ENCODE data around the gene ST3GAL5. TPM values are rescaled to one million over a fixed set of nuclear protein-coding genes. Genes with fewer than 3 reads are reported as not detected.

The ST3GAL5 gene
- total RNA-seq, 1 experiment from 2014 or later: 3.4 TPM

DNA sequence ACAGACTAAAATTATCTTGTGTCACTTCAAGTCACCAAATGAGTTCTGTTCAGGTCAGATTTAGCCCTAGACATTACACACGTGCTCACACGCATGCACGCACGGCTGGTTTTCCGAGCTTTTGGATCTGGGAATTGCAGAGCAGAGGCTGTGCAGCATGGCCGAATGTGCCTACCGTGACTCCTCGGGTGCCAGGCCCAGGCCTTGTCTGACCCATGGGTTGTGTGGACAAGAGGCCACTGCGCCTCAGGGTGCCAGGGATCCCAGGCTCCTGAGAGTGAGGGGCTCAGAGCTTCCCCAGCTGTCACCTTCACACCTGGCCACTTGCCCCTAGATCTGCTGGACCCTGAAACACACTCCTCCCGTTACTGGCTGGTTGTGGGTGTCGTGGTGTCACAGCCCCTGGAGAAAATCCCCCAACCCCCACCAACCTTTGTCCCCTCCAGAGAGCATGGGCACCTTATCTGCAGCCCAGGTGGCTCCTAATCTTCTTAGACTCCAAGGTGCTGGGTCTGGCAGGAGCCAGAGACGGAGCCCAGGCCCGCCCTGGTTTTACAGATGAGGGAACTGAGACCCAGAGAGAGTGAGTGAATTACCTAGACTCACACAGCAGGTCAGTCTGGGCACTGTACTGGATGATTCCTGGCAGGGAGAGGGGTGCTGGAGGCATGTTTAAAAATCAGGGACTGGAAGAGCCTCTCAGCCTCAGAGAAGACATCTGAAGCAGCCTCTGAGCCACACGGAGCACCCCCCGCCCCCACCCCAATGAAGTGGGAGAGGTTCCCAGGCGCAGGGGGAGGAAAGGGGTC lies 78.2 kb downstream of the ST3GAL5 start:
- Histone ChIP-seq H3K36me3 (replicated peaks; ENCODE audit: control insufficient read depth, insufficient read depth, low read length) (no peaks in the 10 kb centered on the region), H3K27me3 (ENCODE audit: control insufficient read depth, insufficient read depth, low read length) (no peaks in the 10 kb centered on the region; the same call in none of the 2 replicates), H3K4me3 (ENCODE audit: insufficient read depth, low read depth, low read length) (no peak overlapping the region)
- DNase-seq: no peak

DNA sequence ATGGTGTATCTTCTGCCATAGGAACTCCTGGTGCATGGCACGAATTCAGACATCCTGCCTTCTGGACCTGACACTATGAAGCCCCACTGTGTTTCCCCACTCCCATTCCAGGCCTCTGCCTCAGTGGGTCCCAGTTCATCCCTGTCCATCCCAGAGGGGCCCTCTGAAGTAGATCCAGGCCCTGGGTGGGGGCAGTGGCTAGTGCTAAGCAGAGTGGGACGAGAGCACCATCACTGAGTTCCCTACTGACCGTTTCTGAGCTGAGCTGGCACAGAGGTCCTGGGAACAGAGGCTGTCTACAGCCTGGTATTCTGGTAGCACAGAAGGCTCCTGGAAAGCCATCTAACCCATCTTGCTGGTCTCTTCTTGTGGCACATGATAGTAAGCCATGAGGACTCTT lies 81.0 kb downstream of the ST3GAL5 start:
- no peaks in the 10 kb centered on the region for H3K36me3 ChIP-seq (replicated peaks; ENCODE audit: control insufficient read depth, insufficient read depth, low read length)
- no peaks in the 10 kb centered on the region; the same call in 1 of the 2 replicates for H3K27me3 ChIP-seq (ENCODE audit: control insufficient read depth, insufficient read depth, low read length)

DNA sequence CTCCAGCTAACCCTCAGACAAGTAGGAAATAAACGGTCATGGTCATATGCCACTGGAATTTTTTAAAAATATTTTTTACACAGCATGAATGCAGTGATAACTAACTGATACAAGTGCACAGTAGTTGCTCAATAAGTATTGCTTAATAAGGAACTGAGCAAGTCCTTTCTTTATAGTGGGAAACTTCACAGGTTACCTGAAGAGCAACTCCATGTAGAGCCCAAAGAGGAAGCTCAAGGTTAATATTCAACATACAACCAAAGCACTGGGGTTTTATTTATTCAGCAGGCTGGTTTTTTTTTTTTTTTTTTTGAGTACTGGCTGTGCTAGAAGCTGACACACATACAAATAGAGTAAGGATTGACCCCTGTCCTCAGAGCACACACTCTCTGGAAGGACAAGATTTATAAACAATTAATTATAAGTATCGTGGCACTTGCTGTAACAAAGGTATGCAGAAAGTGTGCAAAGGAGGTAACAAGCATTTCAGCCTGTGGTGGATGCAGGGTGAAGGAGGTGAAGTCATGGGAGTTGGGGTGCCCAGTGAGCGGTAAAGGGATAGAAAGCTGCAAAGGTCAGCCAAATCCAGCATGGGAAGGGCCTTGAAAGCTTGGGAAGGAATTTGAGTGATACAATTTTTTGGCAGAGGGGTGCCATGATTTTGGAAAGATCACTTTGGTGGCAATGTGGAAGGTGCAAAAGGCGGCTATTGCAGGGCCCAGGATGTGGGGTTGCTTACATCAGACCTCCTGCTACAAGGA lies 82.3 kb downstream of the ST3GAL5 start:
- DNase-seq: no peak
- Histone ChIP-seq H3K36me3 (replicated peaks; ENCODE audit: control insufficient read depth, insufficient read depth, low read length) (no peaks in the 10 kb centered on the region), H3K4me3 (ENCODE audit: insufficient read depth, low read depth, low read length) (no peak overlapping the region), H3K27me3 (ENCODE audit: control insufficient read depth, insufficient read depth, low read length) (no peaks in the 10 kb centered on the region; the same call in 1 of the 2 replicates)

More for the DNA sequence above, 81.0 kb downstream of the ST3GAL5 start:
- no peak overlapping the region for H3K4me3 ChIP-seq (ENCODE audit: insufficient read depth, low read depth, low read length)
- DNase-seq: no peak

- H3K27me3 ChIP-seq (ENCODE audit: control insufficient read depth, insufficient read depth, low read length): no peaks in the 10 kb centered on the region; the same call in 1 of the 2 replicates
- no peaks in the 10 kb centered on the region for H3K36me3 ChIP-seq (replicated peaks; ENCODE audit: control insufficient read depth, insufficient read depth, low read length)
- no peak overlapping the region for H3K4me3 ChIP-seq (ENCODE audit: insufficient read depth, low read depth, low read length)
- peak; percentile 87 for DNase-seq
Observed at GRCh38 chr2:85804583-85804982, 84.2 kb downstream of the ST3GAL5 start.

DNA sequence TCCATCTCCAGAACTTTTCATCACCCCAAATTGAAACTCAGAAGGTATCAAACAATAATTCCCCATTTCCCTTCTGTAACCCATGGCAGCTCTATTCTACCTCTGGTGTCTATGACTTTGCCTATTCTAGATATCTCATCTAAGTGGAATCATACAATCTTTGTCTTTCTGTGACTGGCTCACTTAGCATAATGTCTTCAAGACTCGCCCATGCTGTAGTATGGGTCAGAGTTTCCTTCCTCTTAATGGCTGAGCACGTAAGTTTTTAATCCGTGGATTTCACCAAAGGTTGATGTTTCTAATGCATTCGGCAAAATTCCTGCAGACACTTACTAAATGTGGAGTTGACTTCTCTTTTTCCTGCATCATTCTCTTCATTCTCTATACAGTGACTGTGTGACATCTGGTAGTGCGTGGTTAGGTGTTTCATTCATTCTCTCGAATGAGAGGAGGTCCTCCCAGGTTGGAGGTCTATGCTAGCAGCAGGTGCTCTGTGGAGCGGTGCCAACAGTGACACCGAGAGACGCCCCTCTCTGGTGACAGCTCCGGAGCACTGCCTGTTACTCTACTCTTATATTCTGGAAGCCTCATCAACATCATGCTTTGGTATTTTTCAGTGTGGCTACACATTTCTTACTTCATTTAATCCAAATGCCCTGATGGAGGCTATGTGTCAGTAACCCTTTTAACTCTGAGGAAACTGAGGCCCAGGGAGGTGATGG lies 84.9 kb downstream of the ST3GAL5 start:
- Histone ChIP-seq H3K4me3 (ENCODE audit: insufficient read depth, low read depth, low read length) (no peak overlapping the region), H3K27me3 (ENCODE audit: control insufficient read depth, insufficient read depth, low read length) (no peaks in the 10 kb centered on the region; the same call in 1 of the 2 replicates), H3K36me3 (replicated peaks; ENCODE audit: control insufficient read depth, insufficient read depth, low read length) (no peaks in the 10 kb centered on the region)
- DNase-seq: no peak

GRCh38 chr2:85802354-85803103 lies 86.3 kb downstream of the ST3GAL5 start:
- no peak for DNase-seq
- no peaks in the 10 kb centered on the region for H3K36me3 ChIP-seq (replicated peaks; ENCODE audit: control insufficient read depth, insufficient read depth, low read length)
- no peaks in the 10 kb centered on the region for H3K27me3 ChIP-seq (ENCODE audit: control insufficient read depth, insufficient read depth, low read length)
- H3K4me3 ChIP-seq (ENCODE audit: insufficient read depth, low read depth, low read length): no peak overlapping the region

DNA sequence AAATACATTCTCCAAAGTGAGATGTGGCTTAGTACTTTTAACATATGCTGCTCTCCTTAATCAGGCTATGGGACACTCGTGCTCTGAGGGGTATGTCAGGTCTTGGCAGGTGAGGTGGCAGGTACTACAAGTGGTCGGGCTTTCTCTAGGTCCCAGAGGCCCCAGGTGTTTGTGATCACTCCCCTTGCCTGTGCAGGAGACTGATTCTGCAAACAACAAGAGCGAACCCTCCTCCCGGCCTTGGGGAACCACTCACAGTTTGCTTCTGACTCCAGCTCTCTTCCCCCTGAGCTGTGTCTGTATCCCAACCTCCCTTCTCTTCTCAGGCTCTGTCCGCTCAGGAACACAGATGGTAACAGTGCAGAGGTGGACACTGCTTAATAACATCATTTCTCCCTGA lies 86.9 kb downstream of the ST3GAL5 start:
- Histone ChIP-seq H3K4me3 (ENCODE audit: insufficient read depth, low read depth, low read length) (no peak overlapping the region), H3K36me3 (replicated peaks; ENCODE audit: control insufficient read depth, insufficient read depth, low read length) (no peaks in the 10 kb centered on the region), H3K27me3 (ENCODE audit: control insufficient read depth, insufficient read depth, low read length) (no peaks in the 10 kb centered on the region)
- peak; percentile 5 for DNase-seq

GRCh38 chr2:85800586-85800985 lies 88.2 kb downstream of the ST3GAL5 start:
- Histone ChIP-seq H3K36me3 (replicated peaks; ENCODE audit: control insufficient read depth, insufficient read depth, low read length) (no peaks in the 10 kb centered on the region), H3K27me3 (ENCODE audit: control insufficient read depth, insufficient read depth, low read length) (no peaks in the 10 kb centered on the region), H3K4me3 (ENCODE audit: insufficient read depth, low read depth, low read length) (no peak overlapping the region)
- no peak for DNase-seq

- Histone ChIP-seq H3K36me3 (replicated peaks; ENCODE audit: control insufficient read depth, insufficient read depth, low read length) (no peaks in the 10 kb centered on the region), H3K4me3 (ENCODE audit: insufficient read depth, low read depth, low read length) (no peak overlapping the region), H3K27me3 (ENCODE audit: control insufficient read depth, insufficient read depth, low read length) (no peaks in the 10 kb centered on the region)
- no peak for DNase-seq
Observed at GRCh38 chr2:85799215-85799956, 89.4 kb downstream of the ST3GAL5 start.

- Histone ChIP-seq H3K4me3 (ENCODE audit: insufficient read depth, low read depth, low read length) (no peak overlapping the region), H3K36me3 (replicated peaks; ENCODE audit: control insufficient read depth, insufficient read depth, low read length) (no peaks in the 10 kb centered on the region), H3K27me3 (ENCODE audit: control insufficient read depth, insufficient read depth, low read length) (no peaks in the 10 kb centered on the region)
- DNase-seq: peak; percentile 87
Observed at GRCh38 chr2:85797921-85798320, 90.9 kb downstream of the ST3GAL5 start.

DNA sequence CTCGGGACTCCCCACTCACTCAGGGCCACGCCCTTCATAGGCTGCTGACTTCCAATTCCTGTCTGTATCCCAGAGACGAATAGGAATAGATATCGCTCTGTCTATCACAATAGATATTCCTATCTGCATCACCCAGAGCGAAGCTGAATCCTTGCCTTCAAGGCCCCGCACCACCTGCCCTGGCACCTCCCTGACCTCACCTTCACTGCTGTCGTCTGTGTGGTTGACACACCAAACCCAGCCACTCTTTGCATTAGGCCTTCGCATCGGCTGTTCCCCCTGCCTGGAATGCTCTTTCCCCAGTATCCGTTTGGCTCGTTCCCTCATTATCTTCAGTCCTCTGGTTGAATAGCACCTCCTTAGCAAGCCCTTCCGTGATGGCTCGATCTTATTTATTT lies 91.5 kb downstream of the ST3GAL5 start:
- no peaks in the 10 kb centered on the region for H3K36me3 ChIP-seq (replicated peaks; ENCODE audit: control insufficient read depth, insufficient read depth, low read length)
- H3K27me3 ChIP-seq (ENCODE audit: control insufficient read depth, insufficient read depth, low read length): no peaks in the 10 kb centered on the region
- H3K4me3 ChIP-seq (ENCODE audit: insufficient read depth, low read depth, low read length): no peak overlapping the region
- no peak for DNase-seq

DNA sequence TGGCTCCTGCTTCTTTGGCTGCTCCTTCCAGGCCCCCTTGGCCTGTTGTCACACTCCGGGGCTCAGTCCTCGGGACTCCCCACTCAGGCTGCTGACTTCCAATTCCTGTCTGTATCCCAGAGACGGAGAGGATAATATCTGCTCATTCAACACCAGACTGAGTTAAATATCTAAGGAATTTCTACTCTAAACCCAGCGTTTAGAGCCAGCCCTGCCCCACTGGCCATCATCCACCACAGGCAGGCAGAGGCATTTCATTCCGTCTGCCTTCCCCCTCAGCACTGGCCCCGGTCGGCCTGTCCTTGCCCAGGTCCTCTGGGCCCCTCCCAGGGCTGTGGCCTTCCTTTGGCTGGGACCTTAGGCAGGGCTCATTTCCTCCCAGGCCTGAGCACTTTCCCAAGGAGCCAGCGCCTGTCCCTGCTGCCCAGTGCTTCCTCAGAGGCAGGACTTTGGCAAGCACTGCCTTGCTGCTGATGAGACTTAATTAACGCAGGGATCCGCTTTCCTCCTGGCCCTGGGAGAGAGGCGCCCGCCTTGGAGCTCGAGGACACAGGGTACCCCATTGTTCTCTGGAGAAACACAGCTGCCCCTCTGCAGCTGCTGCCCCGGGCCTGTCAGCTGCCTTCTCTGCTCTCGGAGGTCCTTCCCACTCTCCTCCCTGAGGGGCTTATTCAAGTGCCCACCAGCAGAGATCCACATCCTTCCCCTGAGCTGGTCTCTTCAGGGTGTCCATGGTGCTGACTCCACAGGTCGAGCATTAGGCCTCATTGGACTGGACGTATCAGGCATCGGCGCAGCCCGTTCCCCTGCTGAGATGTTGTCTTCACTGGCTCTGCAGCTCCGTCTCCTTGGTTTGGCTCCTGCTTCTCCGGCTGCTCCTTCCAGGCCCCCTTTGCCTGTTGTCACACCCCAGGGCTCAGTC lies 92.2 kb downstream of the ST3GAL5 start:
- H3K36me3 ChIP-seq (replicated peaks; ENCODE audit: control insufficient read depth, insufficient read depth, low read length): no peaks in the 10 kb centered on the region
- peak; percentile 56 for DNase-seq
- no peak overlapping the region for H3K4me3 ChIP-seq (ENCODE audit: insufficient read depth, low read depth, low read length)
- no peaks in the 10 kb centered on the region for H3K27me3 ChIP-seq (ENCODE audit: control insufficient read depth, insufficient read depth, low read length)

GRCh38 chr2:85796046-85796340 lies 92.8 kb downstream of the ST3GAL5 start:
- no peak overlapping the region for H3K4me3 ChIP-seq (ENCODE audit: insufficient read depth, low read depth, low read length)

More at GRCh38 chr2:85796046-85796340, 92.8 kb downstream of the ST3GAL5 start:
- no peak for DNase-seq
- H3K27me3 ChIP-seq (ENCODE audit: control insufficient read depth, insufficient read depth, low read length): no peaks in the 10 kb centered on the region
- no peaks in the 10 kb centered on the region for H3K36me3 ChIP-seq (replicated peaks; ENCODE audit: control insufficient read depth, insufficient read depth, low read length)

Measured in H7 (cell line).